Stimulated activated CD4-positive, alpha-beta T cell treated with anti-CD3 and anti-CD28 coated beads, Interleukin-12 subunit alpha, Interleukin-12 subunit beta, amount 100 ng/mL, for 4 hours (primary cell): Measurements from ENCODE around the gene SIK2.

Experiments used
- DNase-seq: peaks from one replicate; pipeline ENCODE4 v3.0.0-alpha.2; 2020

The SIK2 gene

DNA sequence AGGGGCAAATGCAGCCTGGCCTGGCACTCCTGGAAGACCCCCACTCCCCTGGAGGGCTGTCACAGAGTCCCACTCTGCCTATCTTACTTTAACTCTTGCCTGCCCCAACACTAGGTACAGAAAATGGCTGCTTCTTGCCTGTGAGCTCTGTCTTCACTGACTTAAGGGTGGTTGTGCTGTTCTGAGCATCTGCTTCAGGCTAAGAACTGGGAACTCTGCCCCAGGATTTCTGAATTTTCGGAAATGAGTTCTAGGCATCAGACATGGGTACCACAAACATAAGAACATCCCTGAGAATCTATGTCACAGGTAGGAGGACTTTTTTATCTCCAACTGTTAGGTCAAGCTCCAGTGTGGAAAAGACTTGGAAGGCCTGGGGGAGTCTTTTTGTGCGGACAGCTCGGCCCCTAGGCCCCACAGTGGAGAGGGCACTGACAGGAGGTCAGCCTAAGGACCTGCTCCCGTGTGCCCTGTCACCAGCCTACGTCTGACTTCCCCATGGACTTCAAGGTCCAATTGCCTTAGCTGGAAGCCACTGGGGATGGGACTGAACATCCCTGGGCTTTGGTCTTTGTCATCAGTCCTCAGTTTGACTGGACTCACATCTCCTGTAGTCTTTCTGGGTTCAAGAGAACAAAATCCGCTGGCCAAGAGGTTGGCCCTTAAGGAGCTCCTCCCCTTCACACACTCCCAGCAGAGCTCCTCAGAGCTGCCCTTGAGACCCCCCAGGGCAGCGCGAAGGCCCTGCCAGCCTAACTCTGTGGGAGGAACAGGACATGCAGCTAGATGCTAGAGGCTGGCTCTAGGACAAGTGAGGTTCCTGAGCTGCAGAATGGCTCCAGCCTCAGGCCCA is 132.1 kb downstream of the SIK2 start:
- no peak for DNase-seq

DNA sequence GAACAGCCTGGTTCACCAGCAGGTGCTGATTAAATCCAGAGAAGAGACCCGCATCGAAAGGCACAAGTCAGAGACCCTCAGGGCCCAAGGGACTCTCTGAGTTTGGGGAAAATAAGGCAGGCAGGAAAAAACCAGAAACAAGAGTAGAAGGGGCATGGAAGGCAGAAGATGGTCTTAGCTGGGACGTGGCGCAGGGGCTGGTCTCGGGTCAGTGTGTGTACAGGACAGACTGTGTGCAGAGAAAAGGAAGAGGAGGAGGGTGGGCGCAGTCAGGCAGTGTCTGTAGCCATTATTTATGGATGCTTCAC is 132.7 kb downstream of the SIK2 start:
- no peak for DNase-seq

DNA sequence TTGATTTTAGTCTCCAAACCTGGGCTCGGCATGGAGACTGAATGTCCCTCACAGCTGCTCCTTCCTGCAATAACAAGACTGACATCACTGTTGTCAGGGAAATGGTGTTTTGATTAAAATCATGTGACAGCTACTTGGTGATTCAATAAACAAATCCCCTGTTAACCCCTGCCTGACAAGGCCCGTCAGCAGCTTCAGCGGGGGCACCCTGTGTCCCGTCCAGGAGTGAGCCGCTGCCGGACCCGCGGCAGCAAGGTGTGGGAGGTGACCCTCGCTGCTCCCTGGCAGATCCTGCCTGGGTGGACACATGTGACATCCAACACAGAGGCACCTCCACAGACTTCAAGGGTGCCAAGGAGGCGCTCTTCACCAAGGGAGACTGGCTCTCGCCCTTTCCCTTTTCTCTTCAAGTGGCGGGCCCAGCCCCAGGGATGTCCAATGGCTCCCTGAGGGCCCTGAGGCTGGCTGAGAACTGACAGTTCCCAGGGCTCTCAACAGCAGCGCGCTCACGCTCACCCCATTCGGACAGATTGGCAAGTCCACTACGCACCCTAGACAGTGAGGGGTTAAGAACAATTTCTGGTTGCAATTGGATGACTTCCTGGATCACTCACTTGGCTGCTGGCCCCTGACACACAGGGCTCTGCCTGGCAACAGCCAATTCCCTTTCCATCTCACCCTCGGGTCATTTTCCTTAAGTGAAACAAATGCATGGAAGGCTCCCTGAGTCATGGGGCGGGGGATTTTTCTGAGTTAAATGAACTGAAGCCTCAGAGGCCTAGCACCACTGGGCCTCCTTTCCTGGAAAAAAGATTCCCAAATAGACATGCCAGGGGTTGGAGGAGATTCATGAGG is 133.2 kb downstream of the SIK2 start:
- DNase-seq = no peak

DNA sequence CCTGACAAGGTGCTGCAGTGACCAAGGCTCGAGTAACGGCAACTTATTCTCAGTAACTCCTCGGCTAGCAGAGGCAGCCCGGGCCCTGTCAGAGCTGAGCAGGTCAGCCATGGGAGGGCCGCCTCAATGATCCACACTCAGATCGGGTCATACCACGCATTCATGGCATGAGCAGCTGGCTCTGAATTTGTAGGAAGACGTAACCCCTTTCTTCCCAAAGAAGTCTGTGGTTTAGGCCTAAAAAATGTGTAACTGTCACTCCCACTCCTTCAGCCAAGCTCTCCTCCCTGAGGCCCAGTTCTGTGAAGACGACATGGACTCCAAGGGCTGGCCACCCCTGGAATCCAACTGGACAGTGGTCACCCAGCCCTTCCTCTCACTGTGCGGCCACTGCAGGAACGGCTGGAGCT is 133.9 kb downstream of the SIK2 start:
- DNase-seq = no peak

DNA sequence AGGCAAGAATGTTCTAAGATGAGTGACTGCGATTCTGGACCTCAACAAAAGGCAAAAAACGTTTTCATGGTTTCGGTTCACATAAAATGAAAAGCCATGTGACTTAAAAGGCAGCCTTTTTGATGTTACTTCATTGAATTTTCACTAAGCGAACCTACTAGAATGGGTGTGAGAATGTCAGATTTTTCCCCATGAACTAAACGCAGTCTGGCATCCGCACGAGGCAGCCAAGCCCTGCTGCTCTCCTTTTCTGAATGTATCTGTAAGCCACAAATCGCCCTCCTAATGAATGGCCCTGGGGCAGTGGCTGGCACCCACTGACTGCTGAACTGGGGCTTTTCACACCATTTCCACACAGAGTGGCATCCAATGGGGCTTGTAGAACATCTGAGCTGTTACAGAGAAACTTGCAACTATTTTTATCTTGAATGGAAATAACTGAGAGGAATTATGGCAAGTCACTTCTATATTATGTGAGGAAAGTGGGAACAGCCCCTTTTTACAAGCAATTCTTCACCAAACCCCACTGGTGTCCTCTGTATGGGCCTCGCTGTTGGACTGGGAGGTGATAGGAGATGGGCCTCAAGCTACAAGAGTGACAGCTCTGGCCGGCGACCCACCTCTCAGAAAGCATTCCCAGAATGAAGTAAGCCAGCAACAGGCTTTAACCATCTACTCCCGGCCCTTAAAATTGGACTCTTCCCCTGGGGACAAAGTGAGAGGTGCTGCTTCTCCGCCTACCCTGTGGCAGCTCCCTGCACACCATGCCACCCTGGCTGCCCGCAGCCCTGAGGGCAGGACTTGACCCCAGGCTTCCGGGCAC is 134.6 kb downstream of the SIK2 start:
- DNase-seq = no peak

DNA sequence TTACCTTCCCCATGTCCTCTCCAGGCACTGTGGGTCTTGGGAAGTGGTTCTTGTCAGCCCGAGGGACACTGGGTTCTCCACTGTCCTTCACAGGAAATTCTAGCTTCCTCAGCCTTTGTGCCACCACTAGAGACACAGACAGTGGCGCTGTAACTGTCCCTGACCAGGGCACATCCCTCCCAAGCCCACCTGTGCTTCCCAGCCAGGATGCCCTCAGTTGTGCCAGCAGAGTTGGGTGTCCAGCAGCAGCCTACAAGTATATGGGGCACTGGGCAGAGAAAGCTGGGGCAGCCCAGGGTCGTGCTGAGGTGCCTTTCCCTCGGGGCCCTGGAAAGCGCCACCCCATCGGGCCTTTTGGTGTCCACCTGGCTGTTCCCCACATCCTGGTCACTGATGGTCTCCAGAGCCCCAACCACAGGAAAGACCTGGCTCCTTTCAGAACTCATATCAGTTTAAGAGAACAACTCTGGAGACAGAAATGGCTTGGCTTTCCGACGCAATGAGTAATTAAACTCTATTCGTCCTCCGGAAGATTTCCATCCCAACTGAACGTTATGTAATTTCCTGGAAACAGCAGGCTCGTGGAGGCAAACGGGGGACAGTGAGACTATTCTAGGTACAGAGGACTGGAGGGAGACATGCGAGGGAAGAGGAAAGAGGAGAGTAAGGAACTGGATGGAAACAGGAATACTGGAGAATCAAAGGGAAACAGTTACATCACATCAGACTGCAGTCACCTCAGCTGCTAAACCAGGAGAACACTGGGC is 135.4 kb downstream of the SIK2 start:
- DNase-seq = no peak

DNA sequence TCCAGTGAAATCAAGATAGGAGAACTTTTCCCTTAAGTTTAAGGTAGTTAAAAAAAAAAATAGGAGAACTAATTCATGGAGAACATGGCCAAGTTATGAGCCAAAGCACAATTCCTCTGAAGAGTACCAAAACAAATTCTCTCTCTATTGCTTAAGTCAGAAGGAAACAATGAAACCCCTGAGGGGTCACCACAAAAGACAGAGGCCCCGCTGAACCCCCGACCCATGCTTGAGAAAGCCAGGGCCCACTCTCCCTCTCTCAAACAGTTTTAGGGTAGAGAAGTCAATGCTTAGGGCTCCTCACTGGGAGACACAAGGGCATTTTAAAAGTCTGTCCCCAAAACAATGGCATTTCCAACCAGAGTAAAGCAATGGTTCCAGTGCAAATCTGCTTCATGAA is 137.1 kb downstream of the SIK2 start:
- DNase-seq = no peak

DNA sequence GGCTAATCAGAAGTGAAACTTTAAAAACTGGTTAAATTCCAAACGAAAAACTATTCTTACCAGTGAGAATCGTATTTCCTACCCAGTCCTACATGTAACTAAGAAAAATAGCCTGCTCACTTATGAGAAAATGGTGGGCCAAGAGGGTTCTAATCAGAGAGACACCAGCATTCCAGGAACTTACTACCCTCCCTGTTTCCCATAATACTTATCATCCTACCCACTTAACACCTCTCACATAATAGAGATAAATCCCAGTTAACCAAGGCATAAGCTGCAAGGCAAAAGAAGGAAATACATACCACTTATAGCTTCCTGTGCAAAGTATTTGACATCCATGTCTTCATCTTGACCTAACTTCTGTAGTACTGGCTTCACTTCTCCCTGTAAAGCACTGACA is 139.5 kb downstream of the SIK2 start:
- DNase-seq = no peak

DNA sequence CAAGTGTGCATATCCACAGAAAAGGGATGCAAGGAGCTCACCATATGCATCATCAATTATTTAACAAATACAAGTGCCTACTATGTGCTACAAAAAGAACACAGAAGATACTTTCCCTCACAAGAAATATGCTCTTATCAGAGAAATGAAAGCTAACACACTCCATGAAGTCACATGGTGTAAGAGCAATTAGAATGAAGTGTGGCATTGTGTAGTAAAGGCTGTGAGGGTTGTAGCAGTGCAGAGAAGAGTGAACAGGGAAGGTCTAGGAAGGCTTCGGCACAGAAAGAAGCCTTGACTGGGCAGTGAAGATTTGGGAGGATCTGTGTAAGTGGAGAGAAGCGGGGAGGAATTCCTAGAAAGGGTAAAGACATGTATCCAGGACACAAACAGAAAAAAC is 141.5 kb downstream of the SIK2 start:
- DNase-seq = no peak

DNA sequence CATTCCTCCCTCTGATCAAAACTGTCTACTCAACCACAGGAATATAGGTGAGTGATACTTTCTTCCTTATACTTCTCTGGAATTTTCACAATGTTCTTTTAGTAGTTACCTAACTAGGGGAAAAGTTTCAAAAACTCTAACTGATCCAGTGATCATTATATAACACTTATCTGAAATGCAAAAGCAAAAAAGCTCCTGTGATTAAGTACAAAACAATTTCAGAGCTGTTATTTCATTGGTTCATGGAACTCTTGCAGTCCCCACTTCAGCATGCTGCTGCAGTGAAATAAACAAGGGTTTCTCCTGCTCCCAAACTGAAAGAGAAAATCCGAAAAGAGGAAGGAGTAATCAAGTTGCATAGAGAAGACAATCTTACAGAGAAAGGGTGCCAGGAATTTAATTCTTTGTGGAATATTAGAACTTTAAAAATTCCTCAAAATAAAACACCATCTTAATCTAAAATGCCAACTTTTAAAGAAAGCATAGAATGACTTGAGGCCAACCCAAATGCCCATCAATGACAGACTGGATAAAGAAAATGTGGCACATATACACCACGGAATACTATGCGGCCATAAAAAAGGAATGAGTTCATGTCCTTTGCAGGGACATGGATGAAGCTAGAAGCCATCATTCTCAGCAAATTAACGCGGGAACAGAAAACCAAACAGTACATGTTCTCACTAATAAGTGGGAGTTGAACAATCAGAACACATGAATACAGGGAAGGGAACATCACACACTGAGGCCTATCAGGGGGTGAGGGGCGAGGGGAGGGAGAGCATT is 143.7 kb downstream of the SIK2 start:
- DNase-seq = no peak

DNA sequence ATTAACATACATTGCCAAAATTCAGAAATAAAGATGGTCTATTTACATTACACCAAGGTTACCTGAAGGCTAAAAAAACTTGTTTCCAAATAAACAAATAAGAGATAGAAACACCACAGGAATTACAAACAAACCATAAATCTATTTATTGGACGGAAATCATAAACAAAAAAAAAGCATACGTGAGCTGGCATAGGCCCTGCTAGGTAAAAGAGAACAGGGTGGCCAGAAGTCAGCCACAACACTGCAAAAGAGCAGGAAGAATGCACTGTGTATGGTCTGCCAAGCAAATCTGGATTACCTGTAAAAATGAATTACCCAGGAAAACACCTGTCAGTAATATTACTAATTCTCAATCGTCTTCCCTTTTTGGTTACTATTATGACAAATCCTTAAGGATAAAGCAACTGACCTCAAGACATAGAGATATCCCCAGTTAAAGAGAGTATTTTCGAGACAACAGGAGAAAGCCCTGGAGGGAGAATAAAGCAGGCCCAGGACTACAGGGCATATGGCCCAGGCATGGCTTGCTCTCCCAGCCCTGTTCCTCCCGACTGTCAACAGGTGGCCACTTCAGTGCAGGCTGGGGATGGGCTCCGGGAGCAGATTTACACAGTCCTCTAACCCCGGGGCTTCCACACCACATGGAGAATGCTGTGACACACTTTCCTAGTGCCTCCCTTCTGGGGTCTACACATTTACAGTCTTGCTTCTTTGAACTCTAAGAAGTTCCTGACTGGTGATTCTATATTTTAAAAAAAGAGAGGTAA is 146.0 kb downstream of the SIK2 start:
- DNase-seq = no peak

DNA sequence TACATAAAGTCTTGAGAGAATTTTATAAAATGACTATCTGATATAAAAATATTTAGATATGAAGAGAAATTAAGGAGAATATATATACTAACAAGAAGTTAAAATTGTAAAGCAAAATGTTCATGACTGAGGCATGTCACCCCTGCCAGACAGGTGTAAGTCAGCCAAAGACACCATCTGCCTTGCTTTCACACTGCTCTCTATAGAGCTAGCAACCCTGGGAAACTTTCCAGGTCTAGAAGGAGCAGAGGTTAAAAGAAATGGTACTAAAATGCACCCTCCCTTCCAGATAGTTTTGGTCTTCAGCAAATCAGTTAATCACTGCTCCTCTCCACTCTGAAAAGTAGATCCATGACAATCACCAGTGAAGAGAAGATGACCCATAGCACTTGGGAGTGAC is 147.4 kb downstream of the SIK2 start:
- no peak for DNase-seq

DNA sequence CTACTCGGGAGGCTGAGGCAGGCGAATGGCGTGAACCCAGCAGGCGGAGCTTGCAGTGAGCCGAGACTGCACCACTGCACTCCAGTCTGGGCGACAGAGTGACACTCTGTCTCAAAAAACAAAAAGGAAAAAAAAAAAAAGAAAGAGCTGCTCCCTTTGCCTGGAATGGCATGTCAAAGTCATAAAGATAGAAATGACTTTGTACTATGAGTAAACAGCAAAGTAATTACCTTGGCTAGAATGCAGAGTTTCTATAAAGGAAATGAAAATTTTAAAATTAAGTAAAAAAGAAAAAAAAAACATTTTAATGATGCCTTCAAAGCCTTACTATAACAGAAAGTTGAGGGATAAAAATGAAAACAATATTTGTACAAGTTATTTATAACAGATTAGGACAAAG is 153.8 kb downstream of the SIK2 start:
- no peak for DNase-seq

DNA sequence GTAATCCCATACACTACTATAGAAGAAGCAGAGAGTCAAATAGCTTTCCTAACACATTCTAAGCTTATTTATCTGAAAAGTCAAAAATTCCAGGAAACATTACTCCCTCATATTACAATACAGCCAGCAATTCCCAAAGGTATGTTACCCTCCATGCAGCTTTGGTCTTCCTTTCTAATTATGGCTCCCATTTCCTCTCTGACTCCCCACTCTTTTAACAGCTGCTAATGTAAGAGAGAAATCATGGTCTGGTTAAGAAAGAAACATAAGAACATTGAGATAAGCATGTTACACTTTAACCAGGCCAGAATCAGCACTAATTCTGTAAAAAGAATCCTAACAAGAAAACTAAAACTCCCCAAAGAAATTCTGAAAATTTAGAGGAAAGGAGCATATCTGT is 157.1 kb downstream of the SIK2 start:
- DNase-seq = no peak

DNA sequence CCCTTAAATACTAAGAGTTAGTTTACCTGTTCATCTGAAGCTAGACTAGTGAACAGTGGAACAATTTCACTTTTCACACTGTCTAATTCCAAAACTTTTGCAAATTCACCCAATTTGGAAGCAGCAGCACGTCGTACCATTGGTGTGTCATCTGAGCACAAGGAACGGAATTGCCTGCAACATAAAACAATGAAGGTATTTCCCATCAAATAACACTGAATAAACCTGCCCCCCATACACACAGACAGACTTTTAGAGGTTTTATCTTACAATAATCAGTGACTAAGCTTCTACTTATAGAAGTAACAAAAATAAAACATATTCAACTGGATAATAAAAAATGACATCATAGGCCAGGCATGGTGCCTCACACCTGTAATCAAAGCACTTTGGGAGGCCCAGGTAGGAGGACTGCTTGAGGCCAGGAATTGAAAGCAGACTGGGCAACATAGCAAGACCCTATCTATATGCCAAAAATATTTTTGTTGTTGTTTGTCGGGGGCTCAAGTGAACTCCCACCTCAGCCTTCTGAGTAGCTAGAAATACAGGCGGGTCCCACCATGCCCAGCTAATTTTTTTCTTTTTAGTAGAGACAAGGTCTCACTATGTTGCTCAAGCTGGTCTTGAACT is 157.6 kb downstream of the SIK2 start:
- DNase-seq = no peak

DNA sequence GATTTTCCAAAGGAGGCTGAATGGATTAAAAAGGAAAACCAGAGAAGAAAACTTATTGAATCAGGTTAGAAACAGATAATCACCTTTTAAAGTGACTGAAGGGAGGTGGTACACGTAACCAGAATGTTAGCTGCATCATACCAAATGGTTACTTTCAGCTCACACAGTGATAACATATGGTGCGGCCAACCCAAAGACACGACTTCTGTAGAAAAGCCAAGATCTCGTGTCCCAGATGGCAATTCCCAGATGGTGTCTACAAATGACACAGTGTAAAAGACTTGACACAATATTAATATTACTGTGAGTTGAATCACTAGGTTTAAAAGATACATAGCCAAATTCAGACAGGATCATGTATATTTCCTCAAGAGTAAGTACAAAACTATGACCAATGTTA is 158.8 kb downstream of the SIK2 start:
- no peak for DNase-seq

DNA sequence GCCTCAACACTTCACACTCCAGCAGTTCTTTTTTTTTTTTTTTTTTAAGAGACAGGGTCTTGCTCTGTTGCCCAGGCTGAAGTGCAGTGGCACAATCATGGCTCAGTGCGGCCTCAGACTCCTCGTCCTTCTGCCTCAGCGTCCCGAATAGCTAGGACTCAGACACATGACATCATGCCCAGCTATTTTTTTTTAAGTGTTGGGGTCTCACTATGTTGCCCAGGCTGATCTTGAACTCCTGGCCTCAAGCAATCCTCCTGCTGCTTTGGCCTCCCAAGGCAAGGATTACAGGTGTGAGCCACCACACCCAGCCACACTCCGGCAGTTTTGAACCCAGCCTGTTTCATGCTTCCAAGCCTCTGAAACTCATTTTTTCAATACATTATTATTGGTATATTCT is 160.3 kb downstream of the SIK2 start:
- no peak for DNase-seq

DNA sequence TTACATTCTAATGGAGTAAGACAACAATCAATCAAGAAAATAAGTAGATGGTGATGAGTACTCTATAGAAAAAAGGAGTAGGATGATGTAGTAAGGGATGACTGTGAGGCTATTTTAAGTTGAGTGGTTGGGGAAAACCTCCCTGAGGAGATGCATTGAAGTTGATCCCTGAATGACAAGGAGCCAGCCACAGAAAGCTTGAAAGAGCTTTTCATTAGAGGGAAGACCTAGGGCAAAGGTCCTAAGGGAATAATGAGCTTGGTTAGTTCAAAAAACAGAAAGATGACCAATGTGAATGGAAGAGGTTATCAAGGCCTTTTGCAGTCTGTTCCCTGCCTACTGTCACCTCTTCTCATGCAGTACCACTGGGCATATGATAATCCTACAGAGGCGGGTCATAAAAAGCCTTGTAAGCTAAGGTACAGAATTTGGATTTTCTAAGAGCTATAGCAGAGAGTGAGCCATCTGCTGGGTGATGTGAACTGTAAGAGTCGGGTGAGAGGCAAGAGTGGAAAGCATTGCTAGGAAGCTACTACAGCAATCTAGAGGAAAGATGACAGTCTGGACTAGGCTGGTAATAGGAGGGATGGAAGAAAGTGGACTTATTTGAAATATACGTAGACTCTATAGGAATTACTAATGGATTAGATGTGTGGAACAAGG is 160.9 kb downstream of the SIK2 start:
- no peak for DNase-seq

DNA sequence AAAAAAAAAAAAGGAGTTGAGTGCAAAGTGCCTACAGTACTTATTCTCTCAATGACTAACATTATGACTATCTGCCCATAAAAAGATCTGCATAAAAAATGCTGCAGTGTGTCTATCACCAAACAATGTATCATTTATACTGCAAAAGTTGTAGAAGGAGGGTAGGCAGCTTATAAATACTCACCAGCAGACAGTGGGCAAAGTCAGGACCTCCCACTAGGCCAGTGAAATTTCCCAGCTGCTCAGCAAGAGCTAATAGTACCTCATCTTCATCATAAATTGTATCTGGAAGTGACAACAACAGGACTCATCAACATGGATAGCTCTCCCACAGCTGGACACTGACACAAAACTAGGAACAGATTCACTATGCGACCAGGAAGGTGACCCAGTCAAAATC is 162.4 kb downstream of the SIK2 start:
- no peak for DNase-seq
